GM21528 (cell line): ENCODE data around the gene SNX11.

ENCODE experiments used
- ATAC-seq: cut with Tn5 transposase; IDR thresholded peaks from one replicate; pipeline ENCODE4 v1.9.1; 2021; ENCODE audit warnings: mild to moderate bottlenecking, moderate library complexity; ENCODE audit not compliant: unreplicated experiment, low FRiP score

SNX11 gene

DNA sequence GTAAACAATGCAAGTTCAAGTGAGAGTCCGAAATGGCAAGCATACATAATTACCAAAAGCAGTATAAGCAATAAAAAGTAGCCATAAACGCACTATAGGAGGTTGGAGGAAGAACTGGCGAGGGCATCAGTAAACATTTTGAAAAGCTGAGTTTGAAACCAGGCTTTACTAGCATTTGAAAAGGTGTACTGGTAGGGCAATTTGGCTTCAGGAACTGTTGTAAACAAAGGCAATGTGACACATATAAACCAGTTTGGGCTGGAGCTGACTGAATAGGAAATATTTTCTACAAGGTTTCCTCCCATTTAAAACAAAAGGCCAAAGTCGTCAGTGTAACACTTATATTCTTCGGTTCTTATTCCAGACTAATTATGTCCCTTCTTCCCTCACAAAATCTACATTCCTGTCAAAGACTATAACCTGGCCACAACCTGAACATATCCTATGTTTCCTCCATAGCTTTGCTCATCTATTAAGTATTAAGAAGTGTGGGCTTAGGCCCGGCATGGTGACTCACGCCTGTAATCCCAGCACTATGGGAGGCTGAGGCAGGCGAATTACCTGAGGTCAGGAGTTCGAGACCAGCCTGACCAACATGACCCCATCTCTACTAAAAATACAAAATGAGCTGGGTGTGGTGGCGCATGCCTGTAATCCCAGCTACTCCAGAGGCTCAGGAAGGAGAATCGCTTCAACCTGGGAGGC lies 14.1 kb upstream of the SNX11 start:
- no peak for ATAC-seq

DNA sequence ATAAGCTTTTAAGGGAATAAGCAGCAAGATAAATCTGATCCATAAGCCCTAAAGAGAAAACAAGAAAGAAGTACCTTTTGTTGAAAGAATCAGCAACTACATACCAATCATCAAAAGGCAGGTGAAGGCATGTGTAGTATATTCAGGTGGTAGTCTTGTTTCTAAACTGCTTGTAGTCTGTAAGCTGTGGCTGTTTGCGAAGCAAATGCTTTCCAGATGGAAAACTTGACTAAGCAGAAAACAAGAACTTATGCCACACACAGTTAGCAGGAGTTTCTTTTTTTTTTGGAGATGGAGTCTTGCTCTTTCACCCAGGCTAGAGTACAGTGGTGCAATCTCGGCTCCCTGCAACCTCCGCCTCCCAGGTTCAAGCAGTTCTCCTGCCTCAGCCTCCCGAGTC lies 12.0 kb upstream of the SNX11 start:
- no peak for ATAC-seq

DNA sequence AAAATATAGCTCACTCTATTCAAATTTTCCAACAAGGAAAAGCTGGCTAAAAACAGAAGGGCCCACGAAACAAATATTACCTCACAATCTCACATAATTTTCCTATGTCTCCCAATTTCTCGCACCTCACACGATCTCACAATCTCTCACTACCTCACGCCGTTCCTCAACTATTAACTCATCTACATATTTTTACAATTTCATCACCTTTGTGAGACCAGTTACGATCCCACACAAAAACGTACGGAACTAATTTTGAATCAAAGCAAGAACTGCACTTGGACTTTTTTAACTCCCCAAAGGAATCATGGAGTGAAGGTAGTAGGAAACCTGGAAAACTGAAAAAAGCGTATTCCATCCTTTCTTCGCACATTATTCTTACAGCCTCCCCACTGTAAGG lies 7.4 kb upstream of the SNX11 start:
- no peak for ATAC-seq

- ATAC-seq = no peak
These were observed 7.0 kb upstream of the SNX11 start for GRCh38 chr17:48100591-48101011.

DNA sequence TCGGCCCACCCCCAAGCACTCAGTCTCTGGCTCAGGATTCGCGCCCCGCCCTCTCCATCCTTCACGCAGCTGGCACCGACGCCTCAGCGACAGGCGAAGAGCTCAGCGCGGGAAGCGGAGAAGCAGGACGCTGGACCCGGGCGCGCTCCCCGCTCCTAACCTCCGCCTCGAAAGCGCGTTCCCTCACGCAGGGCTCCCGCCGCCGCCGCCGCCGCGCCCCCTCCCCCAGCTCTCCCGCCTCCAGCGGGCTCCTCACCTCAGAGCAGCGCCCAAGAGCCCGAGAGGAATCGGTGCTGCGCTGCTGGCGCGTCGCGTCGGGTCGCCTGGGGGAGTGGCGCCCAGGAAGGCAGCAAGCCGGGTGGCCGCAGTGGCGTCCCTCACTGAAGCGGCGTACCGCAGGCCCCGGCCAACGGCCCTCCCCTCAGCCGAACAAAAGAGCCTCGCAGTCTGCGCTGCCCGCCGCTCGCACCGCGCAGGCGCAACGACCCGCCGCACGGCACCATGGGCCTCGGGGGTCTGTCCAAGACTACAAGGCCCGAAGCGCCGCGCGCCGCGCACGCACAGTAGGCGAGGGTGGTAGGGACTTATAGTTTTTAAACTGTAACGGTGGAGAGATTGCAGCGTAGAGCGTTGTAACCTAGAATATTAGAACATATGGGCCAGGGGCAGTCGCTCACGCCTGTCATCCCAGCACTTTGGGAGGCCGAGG lies 6.4 kb upstream of the SNX11 start, which contains the start of gene CBX1:
Gene CBX1, minus strand, starts transcription at position 467 of the 709 bp plus-strand sequence. CDS start 24,474 bp downstream, outside the sequence.
- peak; percentile 83 for ATAC-seq

DNA sequence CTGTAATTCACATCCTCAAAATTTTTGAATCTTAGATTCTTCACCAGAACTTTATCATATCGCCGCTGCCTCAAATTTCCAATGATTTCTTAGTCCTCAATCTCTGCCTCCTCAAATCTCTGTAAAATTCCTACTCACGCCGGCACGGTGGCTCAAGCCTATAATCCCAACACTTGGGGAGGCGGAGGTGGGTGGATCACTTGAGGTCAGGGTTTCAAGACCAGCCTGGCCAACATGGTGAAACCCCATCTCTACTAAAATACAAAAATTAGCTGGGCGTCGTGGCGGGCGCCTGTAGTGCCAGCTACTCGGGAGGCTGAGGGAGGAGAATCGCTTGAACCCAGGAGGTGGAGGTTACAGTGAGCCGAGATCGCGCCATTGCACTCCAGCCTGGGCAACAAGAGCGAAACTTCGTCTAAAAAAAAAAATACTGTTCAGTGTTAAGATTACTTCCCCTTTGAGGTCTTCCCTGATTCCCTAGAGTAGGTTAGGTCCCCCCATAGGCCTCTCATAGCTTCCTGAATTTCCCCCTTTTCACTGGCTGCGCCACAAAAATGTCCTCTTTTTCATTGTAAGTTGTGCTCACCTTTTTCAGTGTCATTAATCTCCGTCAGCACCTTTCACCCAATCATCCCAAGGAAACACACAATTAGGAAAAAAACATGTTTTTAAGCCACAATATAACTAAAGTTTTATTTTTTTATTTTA lies 5.4 kb upstream of the SNX11 start:
- no peak for ATAC-seq

GRCh38 chr17:48102798-48103715 lies 4.5 kb upstream of the SNX11 start:
- no peak for ATAC-seq

GRCh38 chr17:48104440-48104839 lies 3.1 kb upstream of the SNX11 start:
- ATAC-seq = no peak

- ATAC-seq = no peak
These were observed 797 bp upstream of the SNX11 start for GRCh38 chr17:48106802-48107136.

GRCh38 chr17:48110761-48111160 lies 3.2 kb downstream of the SNX11 start:
- ATAC-seq = no peak

DNA sequence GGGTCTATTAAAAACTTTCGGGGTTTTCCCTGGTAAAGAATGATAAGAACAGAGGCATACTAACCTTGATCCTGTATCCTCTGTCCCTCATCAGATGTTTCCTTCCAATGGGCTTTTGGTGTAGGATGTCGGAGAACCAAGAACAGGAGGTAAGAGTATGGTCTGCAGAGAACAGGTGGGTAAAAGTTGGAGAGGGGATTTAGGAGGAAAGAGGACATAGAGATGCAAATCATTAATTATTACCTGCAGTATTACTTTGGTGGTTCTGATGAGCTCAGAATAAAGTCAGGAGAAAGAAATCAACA lies 4.3 kb downstream of the SNX11 start:
- no peak for ATAC-seq

DNA sequence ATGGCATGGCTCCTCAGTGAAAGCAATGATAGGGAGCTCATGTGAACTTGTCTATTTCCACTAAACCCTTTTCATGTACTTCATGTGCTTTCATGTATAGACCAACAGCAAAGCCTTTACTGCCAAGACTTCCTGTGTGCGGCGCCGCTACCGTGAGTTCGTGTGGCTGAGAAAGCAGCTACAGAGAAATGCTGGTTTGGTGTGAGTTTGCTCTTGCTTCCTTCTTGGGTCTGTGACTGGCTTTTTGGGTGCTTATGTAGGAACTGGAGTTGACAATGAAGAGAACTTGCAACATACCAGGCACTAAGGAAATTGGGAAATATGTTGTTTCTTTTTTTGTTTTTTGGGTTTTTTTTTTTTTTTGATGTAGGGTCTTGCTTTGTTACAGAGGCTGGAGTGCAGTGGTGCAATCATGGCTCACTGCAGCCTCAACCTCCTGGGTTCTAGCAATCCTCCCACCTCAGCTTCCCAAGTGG lies 5.7 kb downstream of the SNX11 start:
- ATAC-seq = no peak

GRCh38 chr17:48121923-48122664 lies 14.5 kb downstream of the SNX11 start:
- no peak for ATAC-seq

- ATAC-seq = no peak
These were observed 15.1 kb downstream of the SNX11 start for GRCh38 chr17:48122665-48123045.

GRCh38 chr17:48123111-48123510 lies 15.5 kb downstream of the SNX11 start:
- no peak for ATAC-seq

DNA sequence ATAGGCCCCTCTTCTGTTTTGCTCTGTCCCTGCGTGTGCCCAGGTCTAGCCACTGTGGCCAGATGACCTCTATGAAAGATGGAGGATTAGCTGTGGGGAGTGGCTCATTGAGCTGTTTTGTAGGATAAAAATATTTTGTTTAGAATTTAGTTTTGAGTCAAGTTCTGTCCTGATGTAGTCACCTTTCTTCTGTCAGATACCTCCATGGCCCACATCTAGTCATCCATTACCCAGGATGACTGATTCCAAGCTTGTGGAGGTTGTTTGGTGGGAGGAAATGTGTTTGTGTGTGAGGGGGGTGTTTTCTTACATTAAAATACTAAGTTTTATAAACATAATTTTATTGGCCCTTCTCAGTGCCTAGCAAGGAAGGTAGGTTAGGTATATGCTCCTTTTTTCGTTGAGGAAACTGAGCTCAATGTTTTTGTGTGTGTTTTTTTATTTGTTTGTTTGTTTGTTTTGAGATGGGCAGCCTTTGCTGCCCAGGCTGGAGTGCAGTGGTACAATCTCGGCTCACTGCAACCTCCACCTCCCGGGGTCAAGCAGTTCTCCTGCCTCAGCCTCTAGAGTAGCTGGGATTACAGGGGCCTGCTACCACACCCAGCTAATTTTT lies 16.3 kb downstream of the SNX11 start:
- ATAC-seq = no peak

GRCh38 chr17:48125829-48126531 lies 18.4 kb downstream of the SNX11 start:
- no peak for ATAC-seq

DNA sequence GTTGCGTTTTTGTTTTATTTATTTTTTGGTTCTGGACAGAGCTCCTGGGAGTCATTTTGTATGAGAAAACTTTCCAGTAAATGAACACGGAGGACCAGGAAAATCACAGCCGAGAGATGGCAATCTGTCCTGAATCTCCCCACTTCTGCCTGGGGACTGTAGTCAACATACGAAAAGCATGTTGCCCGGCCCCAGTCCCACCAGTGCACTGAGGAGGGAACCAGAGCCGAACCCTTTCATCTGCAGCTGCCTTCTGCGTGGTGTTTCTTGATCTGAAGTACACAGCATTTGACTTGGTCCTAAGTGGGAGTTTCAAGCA lies 18.9 kb downstream of the SNX11 start:
- no peak for ATAC-seq
